Pancreas (tissue), 10 donors: Measurements from ENCODE around the gene PALS1. TPM values are rescaled to one million over a fixed set of nuclear protein-coding genes. Genes with fewer than 3 reads are reported as not detected.
A peak's percentile ranks its signal among the peaks of the same experiment; 100 is the strongest.

Source experiments
- ATAC-seq, 4 donors: fragments of 200-7000 bp; cut with Tn5 transposase; one replicate each; pipeline versions ENCODE4 v1.8.0 to v1.9.1; 2020; ENCODE audit warnings: mild to moderate bottlenecking in 4 of 4, moderate library complexity in 4 of 4
- DNase-seq, 6 donors: peaks; one replicate each; pipeline ENCODE4 v3.0.0-alpha.2; 2020
- FAIRE-seq: peaks from 2 replicates; lab custom pipeline; 2012; peaks lifted over from hg19 to GRCh38; lab: Jason Lieb, UNC
- H3K27ac ChIP-seq, 4 donors: fragments of 200-600 bp; sonication (generic); 1 replicate in 3 of 4; 2 replicates in 1 of 4; pipeline versions ENCODE4 v1.5.0 to v1.8.0; 2020
- H3K27me3 ChIP-seq, 4 donors: fragments of 200-600 bp; one replicate each; pipeline ENCODE4 v1.8.0; 2021
- H3K36me3 ChIP-seq, 3 donors: fragments of 200-600 bp; sonication (generic) in 1 of 3; one replicate each; pipeline versions ENCODE4 v1.5.0 to v1.8.0; 2020 to 2021
- H3K4me1 ChIP-seq, 3 donors: fragments of 200-600 bp; one replicate each; pipeline ENCODE4 v1.8.0; 2021
- H3K4me3 ChIP-seq, 4 donors: fragments of 200-600 bp; sonication (generic) in 2 of 4; one replicate each; pipeline versions ENCODE4 v1.5.0 to v1.8.0; 2020 to 2021
- H3K9me3 ChIP-seq, 4 donors: fragments of 200-600 bp; one replicate each; pipeline ENCODE4 v1.8.0; 2021
- CTCF ChIP-seq, 4 donors: fragments of 200-600 bp; sonication (generic) in 3 of 4; IDR thresholded peaks; one replicate each; pipeline versions ENCODE4 v1.5.0 to v1.8.0; 2021; ENCODE audit warnings: antibody characterized with exemption in 4 of 4
- WGBS, 2 donors: extraction: QIAGEN DNeasy Blood & Tissue Kit; methylation state at CpG; one replicate each; pipeline ENCODE4 v1.1.7; 2013; 5-methylcytosine and 5-hydroxymethylcytosine counted together
- intact Hi-C, 3 donors: fragments of 100-400 bp; cut with DNase I; formaldehyde crosslinking; loops; one replicate each; pipeline versions ENCODE4 v1.11.1 to v1.14.2; 2022
- polyA plus RNA-seq, 2 donors: library from polyadenylated mRNA; stranded (reverse); fragments of 200-250 nt; gene quantifications; one replicate each; pipeline ENCODE4 v1.2.3, GENCODE V29; 2013
- total RNA-seq, 6 donors: library from RNA; stranded (reverse); fragmentation: NEBNext Ultra II Directional in 4 of 6; extraction: Animal tissue kit (Norgen Biotek cat#: 25700) in 4 of 6; gene quantifications; one replicate each; pipeline versions ENCODE4 v1.2.1 to v1.2.4, GENCODE V29; 2021 to 2023
- donor health status: healthy with polysubstance abuse.
- donor health status: DM: no; HTN: no; CAD: no; lungs with moderate emphysema.
- donor health status: DM: no; HTN: no; CAD: no.
- donor health status: control.
- donor health status: control.
- donor health status: Bipolar disorder and iron deficiency.
- donor health status: DM: yes; HTN: yes; CAD: no.
- donor health status: DM: no; HTN: no; CAD: no.
- donor health status: DM: no; HTN: no; CAD: no.
- donor health status: DM: yes; HTN: yes; CAD: no.

The PALS1 gene
- total RNA-seq = 10 to 100 TPM in 1 of 6 donors, 1 to 10 TPM in 5; 6.8 to 17.1 (median 9.0) TPM
- polyA plus RNA-seq = 1 to 10 TPM; 3.5 to 4.9 TPM

- no peaks in the 10 kb centered on the region for H3K36me3 ChIP-seq
- H3K27ac ChIP-seq = peak within 1 kb of the TSS; percentile 92 to 98 (median 97)
- intact Hi-C loops = no loop called here
- TF ChIP-seq CTCF (IDR thresholded peaks at IDR 0.05) = no peak
- ATAC-seq (peak; percentile 55 to 67 (median 61)), DNase-seq (peak in 2 of 6 donors; percentile 55), FAIRE-seq (no peak)
- H3K9me3 ChIP-seq = no peaks in the 10 kb centered on the region
- peak within 1 kb of the TSS; percentile 55 to 86 (median 76) for H3K4me3 ChIP-seq
- H3K4me1 ChIP-seq = peaks cover 5 to 7% (median 7%) of the 10 kb centered on the region in 3 donors
- H3K27me3 ChIP-seq = no peaks in the 10 kb centered on the region
- WGBS, 2 donors = 0% methylated on average over 45 to 64 of the region's 64 CpGs
Observed at GRCh38 chr14:67241411-67242167, at the start of gene PALS1. PALS1 (plus strand) TSS chr14:67241435; CDS start chr14:67279171, 37,736 bp downstream.

- whole genome bisulfite sequencing, 2 donors = 77 to 84% methylated on average over 8 of the region's 8 CpGs
- H3K9me3 ChIP-seq = no peaks in the 10 kb centered on the region
- H3K4me1 ChIP-seq = no peaks in the 10 kb centered on the region
- no peaks in the 10 kb centered on the region for H3K27me3 ChIP-seq
- DNase-seq (no peak), FAIRE-seq (no peak), ATAC-seq (no peak)
- no peaks in the 10 kb centered on the region for H3K36me3 ChIP-seq
- TF ChIP-seq CTCF (IDR thresholded peaks at IDR 0.05) = no peak
- intact Hi-C loops = no loop called here
- no peak overlapping the region for H3K27ac ChIP-seq
- H3K4me3 ChIP-seq = no peak overlapping the region
Observed at GRCh38 chr14:67191768-67192290, 49.4 kb upstream of the PALS1 start.

DNA sequence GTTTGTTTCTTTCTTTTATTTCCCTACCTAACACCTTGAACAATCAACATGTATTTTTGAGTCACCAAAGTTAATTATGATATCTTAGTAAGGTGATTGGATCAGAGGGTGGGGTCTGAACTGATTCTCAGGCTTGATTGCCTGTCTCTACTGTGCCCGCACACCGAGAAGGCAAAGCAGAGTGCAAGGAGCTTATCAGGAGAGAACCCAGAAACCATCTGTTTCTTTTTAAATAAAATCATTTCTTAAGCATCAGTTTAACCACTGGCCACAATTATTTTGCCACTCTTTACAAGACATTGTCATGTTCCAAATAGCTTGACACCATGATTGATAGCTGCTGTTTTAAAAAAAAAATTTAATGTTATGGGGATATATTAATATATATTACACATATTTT lies 48.9 kb upstream of the PALS1 start:
- H3K27me3 ChIP-seq = no peaks in the 10 kb centered on the region
- TF ChIP-seq CTCF (IDR thresholded peaks at IDR 0.05) = no peak
- 83 to 87% methylated on average over 2 of the region's 2 CpGs for WGBS, 2 donors
- DNase-seq (no peak), ATAC-seq (no peak), FAIRE-seq (no peak)
- no peaks in the 10 kb centered on the region for H3K4me1 ChIP-seq
- H3K36me3 ChIP-seq = no peaks in the 10 kb centered on the region
- H3K27ac ChIP-seq = no peak overlapping the region
- intact Hi-C loops = no loop called here
- no peak overlapping the region for H3K4me3 ChIP-seq
- no peaks in the 10 kb centered on the region for H3K9me3 ChIP-seq

DNA sequence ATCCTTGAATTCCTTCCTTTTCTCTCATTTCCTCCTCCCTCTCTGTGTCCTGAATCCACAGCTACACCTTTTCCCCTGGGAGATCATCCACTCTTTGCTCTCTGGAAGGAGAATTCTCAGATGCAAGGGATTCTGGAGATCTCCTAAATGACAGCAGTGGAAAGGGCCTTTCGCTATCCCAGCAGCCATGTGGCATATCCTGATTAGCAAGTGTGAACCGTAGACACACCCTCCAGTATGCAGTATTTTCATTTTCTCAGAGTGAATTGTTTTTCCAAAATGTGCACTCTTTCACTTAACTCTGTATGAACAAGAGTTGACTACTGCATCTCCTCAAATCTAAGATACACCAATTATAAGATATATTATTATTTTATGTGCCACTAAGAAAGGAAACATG lies 46.0 kb upstream of the PALS1 start:
- FAIRE-seq = no peak

More for the DNA sequence above, 46.0 kb upstream of the PALS1 start:
- Histone ChIP-seq H3K9me3 (no peaks in the 10 kb centered on the region), H3K27ac (no peak overlapping the region), H3K4me3 (no peak overlapping the region), H3K36me3 (no peaks in the 10 kb centered on the region), H3K4me1 (no peaks in the 10 kb centered on the region), H3K27me3 (no peaks in the 10 kb centered on the region)
- 79 to 82% methylated on average over 2 of the region's 2 CpGs for WGBS, 2 donors
- TF ChIP-seq CTCF (IDR thresholded peaks at IDR 0.05) = no peak
- ATAC-seq = no peak
- DNase-seq = no peak
- intact Hi-C loops = no loop called here
